GM12875 (cell line): ENCODE results near the gene VASH1.

Experiments
- H3K4me3 ChIP-seq: one replicate; pipeline ENCODE4 v1.5.1; 2011; ENCODE audit warnings: low read depth, low read length, control low read depth
- TF ChIP-seq, protein P1 (sequence below): IDR thresholded peaks from 2 replicates; pipeline ENCODE4 v1.5.1; 2011; ENCODE audit warnings: low read depth, mild to moderate bottlenecking, control low read depth, inconsistent platforms, low read length, moderate library complexity, borderline replicate concordance; ENCODE audit not compliant: insufficient read depth

Gene VASH1

DNA sequence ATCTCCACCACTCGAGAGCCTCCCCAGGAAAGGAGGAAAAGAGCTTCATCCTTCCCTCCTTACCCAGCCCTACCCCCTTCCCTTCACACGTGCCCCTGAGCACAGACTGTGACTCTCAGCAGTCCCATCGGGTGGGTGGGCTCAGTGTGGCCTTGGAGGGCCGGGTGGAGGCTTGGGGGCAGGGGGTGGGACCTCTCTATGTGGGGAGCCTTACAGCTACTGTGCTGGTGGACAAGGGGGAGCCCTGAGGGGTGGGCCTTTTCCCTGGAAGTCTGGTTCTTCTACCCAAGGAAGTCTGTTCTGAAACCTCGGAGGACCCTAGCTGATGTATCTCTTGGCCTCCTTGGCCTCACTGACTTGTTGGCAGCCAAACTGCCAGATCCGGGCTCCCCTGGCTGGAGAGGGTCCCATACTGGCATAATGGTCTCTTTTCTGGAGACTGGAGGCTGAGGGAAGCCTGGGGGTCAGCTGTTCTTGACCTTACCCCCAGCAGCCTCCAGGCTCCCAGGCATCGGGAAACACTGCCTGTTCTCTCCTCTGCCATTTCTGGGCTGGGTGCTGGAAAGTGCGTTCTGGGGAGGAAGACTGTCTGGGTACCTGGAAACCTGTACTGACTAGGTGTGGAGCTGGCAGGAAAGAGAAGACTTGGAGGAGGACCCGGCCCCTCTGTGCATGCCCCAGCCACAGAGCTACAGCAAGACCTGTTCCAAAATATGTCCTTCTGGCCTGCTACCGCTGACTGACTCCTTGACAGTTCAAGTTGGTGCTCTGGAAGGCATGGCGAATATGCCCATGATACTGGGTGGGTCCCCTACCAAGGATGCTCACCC lies 7.6 kb downstream of the VASH1 start:
- TF ChIP-seq, protein P1, sequence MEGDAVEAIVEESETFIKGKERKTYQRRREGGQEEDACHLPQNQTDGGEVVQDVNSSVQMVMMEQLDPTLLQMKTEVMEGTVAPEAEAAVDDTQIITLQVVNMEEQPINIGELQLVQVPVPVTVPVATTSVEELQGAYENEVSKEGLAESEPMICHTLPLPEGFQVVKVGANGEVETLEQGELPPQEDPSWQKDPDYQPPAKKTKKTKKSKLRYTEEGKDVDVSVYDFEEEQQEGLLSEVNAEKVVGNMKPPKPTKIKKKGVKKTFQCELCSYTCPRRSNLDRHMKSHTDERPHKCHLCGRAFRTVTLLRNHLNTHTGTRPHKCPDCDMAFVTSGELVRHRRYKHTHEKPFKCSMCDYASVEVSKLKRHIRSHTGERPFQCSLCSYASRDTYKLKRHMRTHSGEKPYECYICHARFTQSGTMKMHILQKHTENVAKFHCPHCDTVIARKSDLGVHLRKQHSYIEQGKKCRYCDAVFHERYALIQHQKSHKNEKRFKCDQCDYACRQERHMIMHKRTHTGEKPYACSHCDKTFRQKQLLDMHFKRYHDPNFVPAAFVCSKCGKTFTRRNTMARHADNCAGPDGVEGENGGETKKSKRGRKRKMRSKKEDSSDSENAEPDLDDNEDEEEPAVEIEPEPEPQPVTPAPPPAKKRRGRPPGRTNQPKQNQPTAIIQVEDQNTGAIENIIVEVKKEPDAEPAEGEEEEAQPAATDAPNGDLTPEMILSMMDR = no peak
- no peak overlapping the region for H3K4me3 ChIP-seq

DNA sequence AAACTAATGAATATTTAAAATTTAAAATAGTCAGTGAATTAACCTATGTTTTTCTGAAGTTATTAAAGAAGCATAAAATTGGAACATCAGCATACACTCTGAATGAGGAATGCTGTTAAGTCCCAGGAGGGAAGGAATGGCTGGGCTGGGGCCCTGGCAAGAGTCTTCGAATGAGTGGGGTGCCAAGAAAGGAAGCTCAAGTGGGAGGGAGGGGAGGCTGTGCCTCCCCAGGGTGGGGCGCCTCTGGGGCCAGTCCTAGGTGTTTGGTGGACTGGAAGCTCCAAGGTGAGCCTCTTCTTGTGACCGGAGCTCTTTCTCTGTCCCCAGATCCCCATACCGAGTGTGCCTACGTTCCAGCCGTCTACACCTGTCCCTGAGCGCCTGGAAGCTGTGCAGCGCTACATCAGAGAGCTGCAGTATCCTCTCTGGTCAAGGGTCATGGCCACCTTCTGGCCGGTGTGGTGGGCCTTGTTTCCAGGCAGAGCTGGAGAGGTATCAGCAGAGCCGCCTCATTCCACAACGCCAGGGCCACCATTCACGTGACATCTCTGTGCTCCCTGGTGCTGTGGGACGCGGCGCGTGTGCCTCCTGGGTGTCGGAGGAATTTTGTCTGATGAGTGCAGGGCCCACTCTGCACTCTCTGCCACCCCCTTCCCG lies 8.5 kb downstream of the VASH1 start:
- no peak overlapping the region for H3K4me3 ChIP-seq
- TF ChIP-seq, protein P1 = no peak

DNA sequence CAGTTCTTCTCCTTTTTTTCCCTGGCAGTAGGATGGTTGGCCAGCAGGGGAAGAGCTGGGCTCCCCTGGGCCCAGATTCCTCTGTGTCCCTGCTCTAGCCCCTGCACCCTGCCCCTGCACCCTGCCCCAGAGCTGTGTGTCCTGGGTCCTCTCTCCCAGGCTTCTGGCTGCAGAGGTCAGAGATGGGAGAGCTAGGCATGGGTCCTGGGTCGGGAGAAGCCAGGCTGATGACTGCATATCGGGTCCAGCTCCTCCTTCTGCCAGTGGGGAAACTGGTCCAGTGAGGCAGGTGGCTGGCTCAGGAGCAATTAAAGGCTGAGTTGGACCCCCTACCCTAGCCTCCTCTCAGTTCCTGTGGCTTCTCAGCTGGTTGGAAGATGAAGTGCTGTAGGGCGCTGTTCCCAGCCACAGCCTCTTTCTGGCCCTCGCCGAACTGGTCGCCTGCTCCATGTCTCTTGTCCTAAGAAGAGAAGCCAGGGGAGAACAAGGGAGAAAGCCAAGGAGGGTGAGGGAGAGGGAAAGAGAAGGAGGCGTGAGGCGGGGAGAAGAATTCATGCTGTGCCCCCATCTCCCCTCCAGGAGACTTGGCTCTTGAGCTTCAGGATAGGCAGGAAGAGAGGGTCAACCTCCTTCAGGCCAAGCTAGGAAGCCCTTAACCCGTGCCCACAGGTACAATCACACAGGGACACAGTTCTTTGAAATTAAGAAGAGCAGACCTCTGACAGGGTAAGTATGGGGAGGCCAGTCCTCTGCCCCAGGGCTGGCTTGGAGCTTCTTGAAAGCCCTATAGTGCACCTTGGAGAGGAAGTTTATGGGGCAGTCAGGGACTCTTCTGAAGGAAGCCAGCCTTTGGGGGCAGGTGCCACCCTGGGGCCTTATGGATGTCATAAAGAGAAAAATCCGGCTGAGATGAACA lies 9.5 kb downstream of the VASH1 start:
- H3K4me3 ChIP-seq = no peak overlapping the region

DNA sequence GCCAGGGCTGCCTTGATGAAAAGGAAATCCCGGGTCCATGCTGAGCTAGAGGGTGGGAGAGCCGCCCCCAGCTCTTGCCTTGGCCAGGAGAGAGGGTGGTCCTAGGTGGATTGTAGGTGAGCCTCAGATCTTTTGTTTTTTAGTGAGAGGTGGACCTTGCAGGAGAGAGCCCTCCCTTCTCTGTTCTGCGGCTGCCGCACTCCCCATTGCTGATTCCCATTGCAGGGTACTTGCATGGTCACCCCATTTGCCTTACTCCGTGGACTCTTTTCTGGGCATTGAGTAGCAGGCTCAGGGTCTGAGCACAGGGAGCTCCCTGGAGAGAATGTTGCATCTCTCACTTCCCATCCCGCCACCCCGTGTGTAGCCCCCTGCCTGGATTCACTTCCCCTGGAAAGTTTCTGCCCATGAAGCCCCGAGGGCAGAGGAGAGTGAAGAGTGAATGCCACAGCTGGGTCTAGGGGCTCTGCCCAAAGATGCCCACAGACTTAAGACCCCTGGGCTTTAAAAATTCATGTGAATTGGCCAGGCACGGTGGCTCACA lies 10.2 kb downstream of the VASH1 start:
- TF ChIP-seq, protein P1 = no peak
- H3K4me3 ChIP-seq = no peak overlapping the region

More for the DNA sequence above, 9.5 kb downstream of the VASH1 start:
- TF ChIP-seq, protein P1 = no peak

DNA sequence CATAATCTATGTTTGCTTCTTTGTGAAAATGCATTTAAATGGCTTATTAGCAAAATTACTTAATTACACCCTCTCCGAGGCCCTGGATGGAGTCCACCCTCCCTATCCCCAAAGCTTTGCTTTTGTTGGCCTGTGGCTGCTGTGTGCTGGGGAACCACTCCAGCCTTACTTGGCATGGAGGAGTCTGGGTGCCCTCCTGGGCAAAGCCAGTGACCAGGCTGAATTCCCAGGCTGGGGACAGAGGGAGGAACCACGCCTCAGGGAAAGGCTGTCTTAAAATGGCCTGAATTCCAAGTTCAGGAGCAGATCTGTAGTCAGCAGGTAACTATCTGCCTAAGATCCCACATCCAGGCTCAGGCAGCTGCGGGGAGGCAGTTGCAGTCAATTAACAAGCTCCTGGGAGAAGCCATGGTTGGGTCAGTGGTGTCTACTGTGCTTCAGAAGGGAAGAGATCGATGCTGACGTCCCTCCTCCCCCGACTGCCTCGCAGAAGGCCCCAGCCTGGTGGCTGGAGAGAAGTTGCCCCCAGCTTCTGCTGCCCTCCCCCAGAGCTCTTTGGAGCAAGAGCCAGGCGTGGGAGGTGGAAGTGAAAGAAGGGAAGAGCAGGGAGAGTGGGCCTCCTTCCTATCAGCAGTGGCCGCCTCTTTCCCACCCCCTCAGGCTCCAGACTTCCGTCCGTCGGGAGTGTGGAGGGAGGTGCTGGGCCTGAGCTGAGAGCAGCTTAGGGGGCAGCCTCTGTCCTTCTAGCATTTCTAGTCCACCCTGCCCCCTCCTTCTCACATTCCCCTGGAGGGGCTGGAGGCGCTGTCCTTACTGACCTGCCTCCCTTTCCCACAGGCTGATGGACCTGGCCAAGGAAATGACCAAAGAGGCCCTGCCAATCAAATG lies 11.3 kb downstream of the VASH1 start:
- no peak overlapping the region for H3K4me3 ChIP-seq
- TF ChIP-seq, protein P1 = no peak

DNA sequence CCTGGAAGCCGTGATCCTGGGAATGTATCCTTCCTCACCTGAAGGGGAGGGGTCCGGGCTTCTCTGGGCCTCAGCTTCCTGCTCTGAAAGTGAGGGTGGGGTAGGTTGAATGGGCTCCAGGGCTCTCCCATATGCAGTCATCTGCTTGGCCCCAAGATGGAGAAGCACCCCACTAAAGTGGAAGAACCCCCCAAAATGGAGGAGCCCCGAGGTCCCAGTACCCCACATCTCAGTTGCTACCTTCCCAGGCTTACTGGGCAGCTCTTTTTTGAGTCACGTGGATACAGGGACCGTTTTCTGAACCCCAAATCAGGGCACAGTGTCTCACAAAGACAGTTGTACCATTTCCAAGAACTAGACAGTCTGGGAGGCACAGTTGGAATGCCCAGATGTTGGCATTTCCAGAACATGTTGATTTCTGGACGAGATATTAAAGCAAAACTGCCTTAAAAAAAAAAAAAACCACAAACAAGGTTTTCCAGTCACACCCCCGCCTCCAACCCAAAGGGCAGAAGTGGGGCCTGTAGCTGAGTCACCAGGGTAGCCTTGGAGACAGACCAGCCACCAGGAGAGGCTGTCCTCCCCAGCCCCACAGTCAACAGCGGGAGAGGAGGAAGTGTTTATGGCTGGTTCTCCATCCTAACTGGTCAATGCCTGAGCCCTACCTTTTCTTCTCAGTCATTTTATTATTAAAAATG lies 12.1 kb downstream of the VASH1 start:
- H3K4me3 ChIP-seq = no peak overlapping the region
- TF ChIP-seq, protein P1 = no peak
